GM21390 (cell line): ENCODE results near the gene PROK1.
"Not testable (repeated sequence)": the region's sequence is repeated elsewhere in the genome, so short reads cannot be mapped to it uniquely, and the experiment has no call there.

Source experiments
- ATAC-seq: cut with Tn5 transposase; IDR thresholded peaks from one replicate; pipeline ENCODE4 v1.9.1; 2021; ENCODE audit not compliant: unreplicated experiment

Gene PROK1

GRCh38 chr1:110433213-110433612, 17.7 kb upstream of the PROK1 start:
- ATAC-seq: no peak

- no peak for ATAC-seq
Observed at GRCh38 chr1:110433803-110434202, 17.1 kb upstream of the PROK1 start.

- ATAC-seq: no peak
Observed at GRCh38 chr1:110434946-110435345, 16.0 kb upstream of the PROK1 start.

GRCh38 chr1:110436635-110437034, 14.3 kb upstream of the PROK1 start:
- ATAC-seq: no peak

- ATAC-seq: not testable (repeated sequence)
Observed at GRCh38 chr1:110437645-110438299, 13.2 kb upstream of the PROK1 start.

GRCh38 chr1:110438893-110439292, 12.1 kb upstream of the PROK1 start:
- ATAC-seq: no peak

GRCh38 chr1:110439873-110440272, 11.1 kb upstream of the PROK1 start:
- ATAC-seq: not testable (repeated sequence)

GRCh38 chr1:110440877-110441276, 10.1 kb upstream of the PROK1 start:
- no peak for ATAC-seq

GRCh38 chr1:110441888-110442287, 9.1 kb upstream of the PROK1 start:
- no peak for ATAC-seq

- ATAC-seq: no peak
Observed at GRCh38 chr1:110443451-110443850, 7.5 kb upstream of the PROK1 start.

- no peak for ATAC-seq
Observed at GRCh38 chr1:110444561-110444960, 6.4 kb upstream of the PROK1 start.

- ATAC-seq: no peak
Observed at GRCh38 chr1:110449661-110450651, 993 bp upstream of the PROK1 start.

- ATAC-seq: no peak
Observed at GRCh38 chr1:110452330-110452729, 1.4 kb downstream of the PROK1 start.

- ATAC-seq: no peak
Observed at GRCh38 chr1:110453829-110454228, 2.9 kb downstream of the PROK1 start.

- ATAC-seq: no peak
Observed at GRCh38 chr1:110454328-110454727, 3.4 kb downstream of the PROK1 start.

GRCh38 chr1:110455151-110455550, 4.2 kb downstream of the PROK1 start:
- no peak for ATAC-seq

- no peak for ATAC-seq
Observed at GRCh38 chr1:110457206-110457605, 6.3 kb downstream of the PROK1 start.

- ATAC-seq: no peak
Observed at GRCh38 chr1:110460253-110461220, 9.6 kb downstream of the PROK1 start.

GRCh38 chr1:110462093-110462492, 11.1 kb downstream of the PROK1 start:
- no peak for ATAC-seq

- no peak for ATAC-seq
Observed at GRCh38 chr1:110462964-110463363, 12.0 kb downstream of the PROK1 start.

- no peak for ATAC-seq
Observed at GRCh38 chr1:110463725-110464124, 12.8 kb downstream of the PROK1 start.
